BE2C (cell line): ENCODE results near the gene CLSTN2.

Experiments
- DNase-seq: peaks from one replicate; pipeline ENCODE4 v3.0.0-alpha.2; 2020
- H3K27me3 ChIP-seq: fragments of 250-450 bp; sonication (Bioruptor Pico); 2 replicates; pipeline ENCODE4 v1.5.1; 2020; ENCODE audit warnings: mild to moderate bottlenecking
- H3K36me3 ChIP-seq: fragments of 250-450 bp; sonication (Bioruptor Pico); 2 replicates; pipeline ENCODE4 v1.5.1; 2020; ENCODE audit warnings: mild to moderate bottlenecking
- H3K4me1 ChIP-seq: fragments of 250-450 bp; sonication (Bioruptor Pico); 2 replicates; pipeline ENCODE4 v1.5.1; 2020
- H3K4me3 ChIP-seq: 2 replicates; pipeline ENCODE4 v1.5.1; 2011; ENCODE audit warnings: low read depth, low read length
- H3K9me3 ChIP-seq: fragments of 250-450 bp; sonication (Bioruptor Pico); 2 replicates; pipeline ENCODE4 v1.5.1; 2020
- TF ChIP-seq, protein P1 (sequence below): IDR thresholded peaks from 2 replicates; pipeline ENCODE4 v1.5.1; 2012; ENCODE audit warnings: mild to moderate bottlenecking, low read depth, low read length

Gene CLSTN2

GRCh38 chr3:140368223-140368811 lies 433.3 kb downstream of the CLSTN2 start:
- Histone ChIP-seq H3K9me3 (no peaks in the 10 kb centered on the region), H3K4me1 (no peaks in the 10 kb centered on the region), H3K27me3 (no peaks in the 10 kb centered on the region), H3K36me3 (no peaks in the 10 kb centered on the region), H3K4me3 (no peak overlapping the region)
- TF ChIP-seq, protein P1, sequence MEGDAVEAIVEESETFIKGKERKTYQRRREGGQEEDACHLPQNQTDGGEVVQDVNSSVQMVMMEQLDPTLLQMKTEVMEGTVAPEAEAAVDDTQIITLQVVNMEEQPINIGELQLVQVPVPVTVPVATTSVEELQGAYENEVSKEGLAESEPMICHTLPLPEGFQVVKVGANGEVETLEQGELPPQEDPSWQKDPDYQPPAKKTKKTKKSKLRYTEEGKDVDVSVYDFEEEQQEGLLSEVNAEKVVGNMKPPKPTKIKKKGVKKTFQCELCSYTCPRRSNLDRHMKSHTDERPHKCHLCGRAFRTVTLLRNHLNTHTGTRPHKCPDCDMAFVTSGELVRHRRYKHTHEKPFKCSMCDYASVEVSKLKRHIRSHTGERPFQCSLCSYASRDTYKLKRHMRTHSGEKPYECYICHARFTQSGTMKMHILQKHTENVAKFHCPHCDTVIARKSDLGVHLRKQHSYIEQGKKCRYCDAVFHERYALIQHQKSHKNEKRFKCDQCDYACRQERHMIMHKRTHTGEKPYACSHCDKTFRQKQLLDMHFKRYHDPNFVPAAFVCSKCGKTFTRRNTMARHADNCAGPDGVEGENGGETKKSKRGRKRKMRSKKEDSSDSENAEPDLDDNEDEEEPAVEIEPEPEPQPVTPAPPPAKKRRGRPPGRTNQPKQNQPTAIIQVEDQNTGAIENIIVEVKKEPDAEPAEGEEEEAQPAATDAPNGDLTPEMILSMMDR, result no peak
- DNase-seq, result no peak

GRCh38 chr3:140370686-140371085 lies 435.7 kb downstream of the CLSTN2 start:
- H3K27me3 ChIP-seq, result no peaks in the 10 kb centered on the region
- H3K36me3 ChIP-seq, result no peaks in the 10 kb centered on the region
- TF ChIP-seq, protein P1, result no peak
- H3K4me1 ChIP-seq, result no peaks in the 10 kb centered on the region
- H3K4me3 ChIP-seq, result no peak overlapping the region
- H3K9me3 ChIP-seq, result no peaks in the 10 kb centered on the region
- no peak for DNase-seq

DNA sequence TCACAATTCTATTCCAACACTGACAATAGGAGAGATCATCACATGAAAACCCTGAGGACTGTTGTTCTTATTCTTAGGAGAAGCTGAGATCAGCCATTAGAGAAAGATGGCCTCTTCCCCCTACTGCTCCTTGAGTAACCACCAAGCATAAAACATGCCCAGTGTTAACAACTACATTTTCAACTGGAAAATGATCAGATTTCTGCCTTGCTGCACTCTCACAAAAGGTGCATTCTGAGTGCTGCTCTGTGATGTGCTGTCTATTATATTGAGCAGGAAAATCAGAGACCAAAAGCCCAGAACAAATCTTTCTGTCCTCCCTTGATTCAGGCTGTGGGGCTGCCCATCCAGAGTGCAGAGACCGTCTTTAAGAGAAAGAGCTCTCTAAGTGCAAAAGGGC lies 438.2 kb downstream of the CLSTN2 start:
- Histone ChIP-seq H3K36me3 (no peaks in the 10 kb centered on the region), H3K27me3 (no peaks in the 10 kb centered on the region), H3K4me3 (no peak overlapping the region), H3K4me1 (no peaks in the 10 kb centered on the region), H3K9me3 (no peaks in the 10 kb centered on the region)
- DNase-seq, result no peak
- TF ChIP-seq, protein P1, result no peak

- TF ChIP-seq, protein P1, result no peak
- Histone ChIP-seq H3K36me3 (no peaks in the 10 kb centered on the region), H3K27me3 (no peaks in the 10 kb centered on the region), H3K9me3 (no peaks in the 10 kb centered on the region), H3K4me3 (no peak overlapping the region), H3K4me1 (no peaks in the 10 kb centered on the region)
- DNase-seq, result no peak
Measured at GRCh38 chr3:140375002-140375401, 440.0 kb downstream of the CLSTN2 start.

DNA sequence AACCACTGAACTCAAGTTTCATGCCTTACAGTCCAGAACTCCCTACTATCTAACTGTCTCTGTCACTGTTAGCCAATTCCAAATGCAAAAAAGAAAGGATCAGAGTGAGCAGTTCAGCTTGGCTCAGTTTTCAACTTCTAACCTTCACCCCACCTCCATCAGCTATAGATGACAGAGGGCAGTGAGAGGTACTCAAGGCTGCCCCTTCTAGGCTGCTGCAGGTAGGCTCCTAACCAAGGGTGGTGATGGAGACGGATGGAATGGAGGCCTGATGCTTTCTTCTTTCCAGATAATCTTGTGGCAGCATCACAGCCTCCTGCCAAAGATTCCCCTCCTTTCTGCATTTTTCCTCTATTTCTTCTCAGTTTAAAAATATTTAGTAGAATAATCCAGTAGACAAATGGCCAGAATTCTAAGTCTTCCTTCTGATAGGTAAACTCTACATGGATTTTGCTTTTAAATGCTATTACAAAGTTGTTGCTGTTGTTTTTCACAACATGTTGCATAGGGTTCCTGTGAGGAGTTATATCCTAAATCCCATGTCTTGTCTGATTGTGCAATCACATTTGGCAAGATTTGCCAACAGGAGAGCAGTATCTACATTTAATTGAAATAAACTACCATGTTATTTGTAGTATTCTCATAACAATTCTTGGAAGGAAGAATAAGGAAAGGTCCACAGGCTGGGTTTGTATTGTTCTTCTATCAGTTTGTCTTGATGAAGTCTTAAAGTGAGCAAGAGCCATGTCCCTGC lies 441.3 kb downstream of the CLSTN2 start:
- H3K4me3 ChIP-seq, result no peak overlapping the region
- no peaks in the 10 kb centered on the region for H3K27me3 ChIP-seq
- no peak for DNase-seq
- peaks cover 5% of the 10 kb centered on the region; the same call in 1 of the 2 replicates for H3K4me1 ChIP-seq
- TF ChIP-seq, protein P1, result no peak
- H3K9me3 ChIP-seq, result no peaks in the 10 kb centered on the region
- H3K36me3 ChIP-seq, result no peaks in the 10 kb centered on the region

DNA sequence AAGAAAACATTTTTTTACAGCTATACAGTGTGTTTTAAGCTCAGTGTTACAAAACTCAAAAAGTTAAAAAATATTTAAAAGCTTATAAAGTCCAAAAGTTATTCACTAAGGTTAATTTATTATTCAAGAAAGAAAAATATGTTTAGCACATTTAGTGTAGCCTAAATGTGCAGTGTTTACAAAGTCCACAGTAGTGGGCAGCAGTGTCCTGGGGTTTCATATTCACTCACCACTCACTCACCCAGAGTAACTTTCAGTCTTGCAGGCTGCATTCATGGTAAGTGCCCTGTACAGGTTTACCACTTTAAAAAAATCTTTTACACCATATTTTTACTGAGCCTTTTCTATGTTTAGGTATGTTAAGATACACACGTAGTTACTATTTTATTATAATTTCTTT lies 442.7 kb downstream of the CLSTN2 start:
- H3K4me1 ChIP-seq, result peaks cover 5% of the 10 kb centered on the region; the same call in 1 of the 2 replicates

More for the DNA sequence above, 442.7 kb downstream of the CLSTN2 start:
- TF ChIP-seq, protein P1, result no peak
- DNase-seq, result no peak
- Histone ChIP-seq H3K36me3 (no peaks in the 10 kb centered on the region), H3K4me3 (no peak overlapping the region), H3K9me3 (no peaks in the 10 kb centered on the region), H3K27me3 (no peaks in the 10 kb centered on the region)
